ENCODE data around the gene PRM1. TPM values are rescaled to one million over a fixed set of nuclear protein-coding genes. Genes with fewer than 3 reads are reported as not detected.

The PRM1 gene
- total and polyA plus RNA-seq, 2 of the 13 experiments (the other 11 are each of a cell fraction or from before 2014, with no cell fraction given) = not detected

GRCh38 chr16:11309895-11310633, 28.9 kb upstream of the PRM1 start (continued):
- TF ChIP-seq, protein P1, sequence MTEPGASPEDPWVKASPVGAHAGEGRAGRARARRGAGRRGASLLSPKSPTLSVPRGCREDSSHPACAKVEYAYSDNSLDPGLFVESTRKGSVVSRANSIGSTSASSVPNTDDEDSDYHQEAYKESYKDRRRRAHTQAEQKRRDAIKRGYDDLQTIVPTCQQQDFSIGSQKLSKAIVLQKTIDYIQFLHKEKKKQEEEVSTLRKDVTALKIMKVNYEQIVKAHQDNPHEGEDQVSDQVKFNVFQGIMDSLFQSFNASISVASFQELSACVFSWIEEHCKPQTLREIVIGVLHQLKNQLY (CRISPR knock-in tag; IDR thresholded peaks at IDR 0.05) = peak; percentile 91
- TF ChIP-seq, protein P2, sequence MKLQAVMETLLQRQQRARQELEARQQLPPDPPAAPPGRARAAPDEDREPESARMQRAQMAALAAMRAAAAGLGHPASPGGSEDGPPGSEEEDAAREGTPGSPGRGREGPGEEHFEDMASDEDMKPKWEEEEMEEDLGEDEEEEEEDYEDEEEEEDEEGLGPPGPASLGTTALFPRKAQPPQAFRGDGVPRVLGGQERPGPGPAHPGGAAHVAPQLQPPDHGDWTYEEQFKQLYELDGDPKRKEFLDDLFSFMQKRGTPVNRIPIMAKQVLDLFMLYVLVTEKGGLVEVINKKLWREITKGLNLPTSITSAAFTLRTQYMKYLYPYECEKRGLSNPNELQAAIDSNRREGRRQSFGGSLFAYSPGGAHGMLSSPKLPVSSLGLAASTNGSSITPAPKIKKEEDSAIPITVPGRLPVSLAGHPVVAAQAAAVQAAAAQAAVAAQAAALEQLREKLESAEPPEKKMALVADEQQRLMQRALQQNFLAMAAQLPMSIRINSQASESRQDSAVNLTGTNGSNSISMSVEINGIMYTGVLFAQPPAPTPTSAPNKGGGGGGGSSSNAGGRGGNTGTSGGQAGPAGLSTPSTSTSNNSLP (IDR thresholded peaks at IDR 0.05; ENCODE audit: low read depth, low read length) = peak; percentile 72; the same call in 1 of the 2 replicates
- TF ChIP-seq, protein P3, sequence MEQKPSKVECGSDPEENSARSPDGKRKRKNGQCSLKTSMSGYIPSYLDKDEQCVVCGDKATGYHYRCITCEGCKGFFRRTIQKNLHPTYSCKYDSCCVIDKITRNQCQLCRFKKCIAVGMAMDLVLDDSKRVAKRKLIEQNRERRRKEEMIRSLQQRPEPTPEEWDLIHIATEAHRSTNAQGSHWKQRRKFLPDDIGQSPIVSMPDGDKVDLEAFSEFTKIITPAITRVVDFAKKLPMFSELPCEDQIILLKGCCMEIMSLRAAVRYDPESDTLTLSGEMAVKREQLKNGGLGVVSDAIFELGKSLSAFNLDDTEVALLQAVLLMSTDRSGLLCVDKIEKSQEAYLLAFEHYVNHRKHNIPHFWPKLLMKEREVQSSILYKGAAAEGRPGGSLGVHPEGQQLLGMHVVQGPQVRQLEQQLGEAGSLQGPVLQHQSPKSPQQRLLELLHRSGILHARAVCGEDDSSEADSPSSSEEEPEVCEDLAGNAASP (CRISPR knock-in tag; IDR thresholded peaks at IDR 0.05; ENCODE audit: borderline replicate concordance) = peak; percentile 58; the same call in 1 of the 2 replicates
- TF ChIP-seq RBAK (CRISPR knock-in tag; IDR thresholded peaks at IDR 0.05) (no peak), ZNF251 (CRISPR knock-in tag; IDR thresholded peaks at IDR 0.05) (no peak), ZNF629 (CRISPR knock-in tag; conservative IDR thresholded peaks at IDR 0.05) (peak; percentile 58; the same call in 1 of the 2 replicates), KLF16 (CRISPR knock-in tag; IDR thresholded peaks at IDR 0.05) (0 out of 4 replicates have a peak, but pooled peaks of 1 of the 2 experiments have one; percentile 57), RFXANK (CRISPR knock-in tag; IDR thresholded peaks at IDR 0.05) (peak; percentile 66; the same call in 1 of the 2 replicates), ZNF83 (CRISPR knock-in tag; IDR thresholded peaks at IDR 0.05; ENCODE audit: borderline replicate concordance) (peak; percentile 17; the same call in 1 of the 2 replicates), CREBL2 (CRISPR knock-in tag; IDR thresholded peaks at IDR 0.05; ENCODE audit: borderline replicate concordance) (peak; percentile 76; the same call in 1 of the 2 replicates), NR1H2 (CRISPR knock-in tag; IDR thresholded peaks at IDR 0.05; ENCODE audit: borderline replicate concordance, low read depth) (peak; percentile 48; the same call in 1 of the 2 replicates), HMG20A (CRISPR knock-in tag; IDR thresholded peaks at IDR 0.05; ENCODE audit: borderline replicate concordance) (peak; percentile 79; the same call in 1 of the 2 replicates), ZNF335 (CRISPR knock-in tag; IDR thresholded peaks at IDR 0.05) (no peak), GTF2F1 (IDR thresholded peaks at IDR 0.05; ENCODE audit: low read length) (no peak), ZFP90 (CRISPR knock-in tag; IDR thresholded peaks at IDR 0.05; ENCODE audit: borderline replicate concordance) (peak; percentile 20; the same call in 1 of the 2 replicates), ZNF234 (CRISPR knock-in tag; conservative IDR thresholded peaks at IDR 0.05) (no peak), ONECUT2 (CRISPR knock-in tag; IDR thresholded peaks at IDR 0.05) (no peak), ZNF773 (CRISPR knock-in tag; IDR thresholded peaks at IDR 0.05; ENCODE audit: borderline replicate concordance) (no peak), HNF4G (IDR thresholded peaks at IDR 0.05; ENCODE audit: borderline replicate concordance, low read depth, low read length) (peak; percentile 16; the same call in 1 of the 2 replicates), HNF4G (CRISPR knock-in tag; IDR thresholded peaks at IDR 0.05; ENCODE audit: borderline replicate concordance, low read depth) (peak; percentile 81), NFIB (CRISPR knock-in tag; IDR thresholded peaks at IDR 0.05; ENCODE audit: borderline replicate concordance) (no peak), ZNF446 (CRISPR knock-in tag; IDR thresholded peaks at IDR 0.05) (no peak), CREM (IDR thresholded peaks at IDR 0.05) (peak; percentile 70), CREM (CRISPR knock-in tag; IDR thresholded peaks at IDR 0.05) (no peak), ESRRA (CRISPR knock-in tag; IDR thresholded peaks at IDR 0.05; ENCODE audit: low read depth) (no peak; the same call in none of the 2 replicates)
- TF ChIP-seq, protein P4, sequence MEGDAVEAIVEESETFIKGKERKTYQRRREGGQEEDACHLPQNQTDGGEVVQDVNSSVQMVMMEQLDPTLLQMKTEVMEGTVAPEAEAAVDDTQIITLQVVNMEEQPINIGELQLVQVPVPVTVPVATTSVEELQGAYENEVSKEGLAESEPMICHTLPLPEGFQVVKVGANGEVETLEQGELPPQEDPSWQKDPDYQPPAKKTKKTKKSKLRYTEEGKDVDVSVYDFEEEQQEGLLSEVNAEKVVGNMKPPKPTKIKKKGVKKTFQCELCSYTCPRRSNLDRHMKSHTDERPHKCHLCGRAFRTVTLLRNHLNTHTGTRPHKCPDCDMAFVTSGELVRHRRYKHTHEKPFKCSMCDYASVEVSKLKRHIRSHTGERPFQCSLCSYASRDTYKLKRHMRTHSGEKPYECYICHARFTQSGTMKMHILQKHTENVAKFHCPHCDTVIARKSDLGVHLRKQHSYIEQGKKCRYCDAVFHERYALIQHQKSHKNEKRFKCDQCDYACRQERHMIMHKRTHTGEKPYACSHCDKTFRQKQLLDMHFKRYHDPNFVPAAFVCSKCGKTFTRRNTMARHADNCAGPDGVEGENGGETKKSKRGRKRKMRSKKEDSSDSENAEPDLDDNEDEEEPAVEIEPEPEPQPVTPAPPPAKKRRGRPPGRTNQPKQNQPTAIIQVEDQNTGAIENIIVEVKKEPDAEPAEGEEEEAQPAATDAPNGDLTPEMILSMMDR (CRISPR knock-in tag; IDR thresholded peaks at IDR 0.05) = no peak
